SK-N-SH treated with all-trans-retinoic acid at 6 μM for 48 hours (cell line): ENCODE data around the gene HOXB4.

Experiments
- ATAC-seq: fragments of 200-7000 bp; cut with Tn5 transposase; 3 replicates; pipeline ENCODE4 v1.9.1; 2020; ENCODE audit warnings: mild to moderate bottlenecking, moderate library complexity
- ARNTL ChIP-seq: fragments of 450-650 bp; formaldehyde crosslinking; IDR thresholded peaks from 2 replicates; pipeline ENCODE4 v1.5.0; 2020; ENCODE audit warnings: low read depth, mild to moderate bottlenecking, moderate library complexity, borderline replicate concordance
- BACH2 ChIP-seq: fragments of 250-450 bp; sonication (Bioruptor Pico); IDR thresholded peaks from 2 replicates; pipeline ENCODE4 v1.9.0; 2021; ENCODE audit warnings: mild to moderate bottlenecking, borderline replicate concordance
- CSDC2 ChIP-seq: fragments of 250-450 bp; sonication (Bioruptor Pico); IDR thresholded peaks from 2 replicates; pipeline ENCODE4 v1.5.0; 2020; ENCODE audit warnings: mild to moderate bottlenecking, moderate library complexity
- ESRRG ChIP-seq: fragments of 250-450 bp; sonication (Bioruptor Pico); IDR thresholded peaks from 2 replicates; pipeline ENCODE4 v1.6.1; 2021; ENCODE audit warnings: mild to moderate bottlenecking
- GLIS3 ChIP-seq: fragments of 250-450 bp; sonication (Bioruptor Pico); IDR thresholded peaks from 2 replicates; pipeline ENCODE4 v1.5.0; 2020; ENCODE audit warnings: mild to moderate bottlenecking, moderate library complexity
- OSR1 ChIP-seq: fragments of 250-450 bp; sonication (Bioruptor Pico); IDR thresholded peaks from 2 replicates; pipeline ENCODE4 v1.8.0; 2022; ENCODE audit warnings: moderate library complexity, mild to moderate bottlenecking, inconsistent platforms
- PPARA ChIP-seq: fragments of 250-450 bp; sonication (Bioruptor Pico); IDR thresholded peaks from 2 replicates; pipeline ENCODE4 v1.5.0; 2020; ENCODE audit warnings: mild to moderate bottlenecking, borderline replicate concordance
- RARB ChIP-seq: fragments of 250-450 bp; sonication (Bioruptor Pico); IDR thresholded peaks from 2 replicates; pipeline ENCODE4 v1.8.0; 2021; ENCODE audit warnings: mild to moderate bottlenecking, moderate library complexity
- TCF4 ChIP-seq: fragments of 250-450 bp; sonication (Bioruptor Pico); IDR thresholded peaks from 2 replicates; pipeline ENCODE4 v1.8.0; 2021; ENCODE audit warnings: mild to moderate bottlenecking, moderate library complexity, borderline replicate concordance
- TOX ChIP-seq: fragments of 250-450 bp; sonication (Bioruptor Pico); IDR thresholded peaks from 2 replicates; pipeline ENCODE4 v1.8.0; 2021; ENCODE audit warnings: mild to moderate bottlenecking, moderate library complexity, borderline replicate concordance
- ZC3H10 ChIP-seq: fragments of 250-450 bp; sonication (Bioruptor Pico); IDR thresholded peaks from 2 replicates; pipeline ENCODE4 v1.5.1; 2021; ENCODE audit warnings: mild to moderate bottlenecking, moderate library complexity
- ZFP3 ChIP-seq: fragments of 250-450 bp; sonication (Bioruptor Pico); IDR thresholded peaks from 2 replicates; pipeline ENCODE4 v1.5.0; 2020; ENCODE audit warnings: mild to moderate bottlenecking, moderate library complexity
- ZFP30 ChIP-seq: fragments of 450-650 bp; formaldehyde crosslinking; IDR thresholded peaks from 2 replicates; pipeline ENCODE4 v1.5.0; 2022; ENCODE audit warnings: mild to moderate bottlenecking, moderate library complexity
- ZNF565 ChIP-seq: fragments of 450-650 bp; formaldehyde crosslinking; conservative IDR thresholded peaks from 2 replicates; pipeline ENCODE4 v1.5.0; 2020; ENCODE audit warnings: low read depth, mild to moderate bottlenecking, moderate library complexity
- ZNF70 ChIP-seq: fragments of 450-650 bp; formaldehyde crosslinking; IDR thresholded peaks from 2 replicates; pipeline ENCODE4 v1.5.0; 2020; ENCODE audit warnings: mild to moderate bottlenecking, moderate library complexity
- ZNF8 ChIP-seq: fragments of 450-650 bp; formaldehyde crosslinking; IDR thresholded peaks from 2 replicates; pipeline ENCODE4 v1.5.0; 2020; ENCODE audit warnings: mild to moderate bottlenecking, moderate library complexity
- TF ChIP-seq, protein P1 (sequence below): fragments of 250-450 bp; sonication (Bioruptor Pico); IDR thresholded peaks from 2 replicates; pipeline ENCODE4 v1.5.1; 2021; ENCODE audit warnings: mild to moderate bottlenecking, moderate library complexity
- TF ChIP-seq, protein P2 (sequence below): fragments of 250-450 bp; sonication (Bioruptor Pico); IDR thresholded peaks from 2 replicates; pipeline ENCODE4 v1.8.0; 2020; ENCODE audit warnings: mild to moderate bottlenecking, moderate library complexity, borderline replicate concordance
- TF ChIP-seq, protein P3 (sequence below): fragments of 250-450 bp; sonication (Bioruptor Pico); IDR thresholded peaks from 2 replicates; pipeline ENCODE4 v1.5.0; 2020; ENCODE audit warnings: mild to moderate bottlenecking, moderate library complexity
- TF ChIP-seq, protein P4 (sequence below): fragments of 250-450 bp; sonication (Bioruptor Pico); IDR thresholded peaks from 2 replicates; pipeline ENCODE4 v1.8.0; 2021; ENCODE audit warnings: low read depth, mild to moderate bottlenecking, moderate library complexity, borderline replicate concordance
- TF ChIP-seq, protein P5 (sequence below): fragments of 250-450 bp; sonication (Bioruptor Pico); IDR thresholded peaks from 2 replicates; pipeline ENCODE4 v1.5.1; 2020; ENCODE audit warnings: low read depth, mild to moderate bottlenecking, moderate library complexity

HOXB4 gene

DNA sequence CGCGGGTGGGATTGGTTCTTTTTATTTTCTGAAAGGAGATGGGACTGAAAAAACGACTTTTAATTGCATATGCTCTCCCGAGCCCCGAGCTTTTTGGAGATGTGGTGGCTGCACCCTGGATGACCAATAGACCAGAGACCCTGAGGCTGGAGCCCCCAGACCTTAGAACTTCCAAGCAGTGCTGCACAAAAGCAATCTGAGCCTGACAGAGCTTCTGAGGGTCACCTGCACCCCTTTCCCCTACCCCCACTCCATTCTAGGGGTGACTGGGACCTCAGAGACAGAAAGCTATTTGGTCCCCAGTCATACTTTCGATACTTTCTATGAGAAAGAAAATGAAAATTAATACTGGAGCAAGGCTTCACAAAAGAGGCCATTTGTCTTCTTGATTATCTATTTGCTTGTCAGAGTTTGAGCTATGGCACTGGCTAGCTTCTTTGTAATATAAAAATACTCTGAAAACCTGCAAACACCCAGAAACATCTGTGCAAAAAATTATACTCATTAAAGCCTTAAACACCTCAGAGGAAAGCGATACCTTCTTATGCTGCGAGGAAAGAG lies 3.6 kb downstream of the HOXB4 start:
- no peak for TF ChIP-seq ESRRG (CRISPR knock-in tag)
- TF ChIP-seq, protein P1, sequence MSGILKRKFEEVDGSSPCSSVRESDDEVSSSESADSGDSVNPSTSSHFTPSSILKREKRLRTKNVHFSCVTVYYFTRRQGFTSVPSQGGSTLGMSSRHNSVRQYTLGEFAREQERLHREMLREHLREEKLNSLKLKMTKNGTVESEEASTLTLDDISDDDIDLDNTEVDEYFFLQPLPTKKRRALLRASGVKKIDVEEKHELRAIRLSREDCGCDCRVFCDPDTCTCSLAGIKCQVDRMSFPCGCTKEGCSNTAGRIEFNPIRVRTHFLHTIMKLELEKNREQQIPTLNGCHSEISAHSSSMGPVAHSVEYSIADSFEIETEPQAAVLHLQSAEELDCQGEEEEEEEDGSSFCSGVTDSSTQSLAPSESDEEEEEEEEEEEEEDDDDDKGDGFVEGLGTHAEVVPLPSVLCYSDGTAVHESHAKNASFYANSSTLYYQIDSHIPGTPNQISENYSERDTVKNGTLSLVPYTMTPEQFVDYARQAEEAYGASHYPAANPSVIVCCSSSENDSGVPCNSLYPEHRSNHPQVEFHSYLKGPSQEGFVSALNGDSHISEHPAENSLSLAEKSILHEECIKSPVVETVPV (CRISPR knock-in tag): no peak
- TF ChIP-seq, protein P2, sequence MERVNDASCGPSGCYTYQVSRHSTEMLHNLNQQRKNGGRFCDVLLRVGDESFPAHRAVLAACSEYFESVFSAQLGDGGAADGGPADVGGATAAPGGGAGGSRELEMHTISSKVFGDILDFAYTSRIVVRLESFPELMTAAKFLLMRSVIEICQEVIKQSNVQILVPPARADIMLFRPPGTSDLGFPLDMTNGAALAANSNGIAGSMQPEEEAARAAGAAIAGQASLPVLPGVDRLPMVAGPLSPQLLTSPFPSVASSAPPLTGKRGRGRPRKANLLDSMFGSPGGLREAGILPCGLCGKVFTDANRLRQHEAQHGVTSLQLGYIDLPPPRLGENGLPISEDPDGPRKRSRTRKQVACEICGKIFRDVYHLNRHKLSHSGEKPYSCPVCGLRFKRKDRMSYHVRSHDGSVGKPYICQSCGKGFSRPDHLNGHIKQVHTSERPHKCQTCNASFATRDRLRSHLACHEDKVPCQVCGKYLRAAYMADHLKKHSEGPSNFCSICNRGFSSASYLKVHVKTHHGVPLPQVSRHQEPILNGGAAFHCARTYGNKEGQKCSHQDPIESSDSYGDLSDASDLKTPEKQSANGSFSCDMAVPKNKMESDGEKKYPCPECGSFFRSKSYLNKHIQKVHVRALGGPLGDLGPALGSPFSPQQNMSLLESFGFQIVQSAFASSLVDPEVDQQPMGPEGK (CRISPR knock-in tag): no peak
- no peak for TF ChIP-seq PPARA (CRISPR knock-in tag)
- no peak for TF ChIP-seq ARNTL (CRISPR knock-in tag)
- TF ChIP-seq, protein P3, sequence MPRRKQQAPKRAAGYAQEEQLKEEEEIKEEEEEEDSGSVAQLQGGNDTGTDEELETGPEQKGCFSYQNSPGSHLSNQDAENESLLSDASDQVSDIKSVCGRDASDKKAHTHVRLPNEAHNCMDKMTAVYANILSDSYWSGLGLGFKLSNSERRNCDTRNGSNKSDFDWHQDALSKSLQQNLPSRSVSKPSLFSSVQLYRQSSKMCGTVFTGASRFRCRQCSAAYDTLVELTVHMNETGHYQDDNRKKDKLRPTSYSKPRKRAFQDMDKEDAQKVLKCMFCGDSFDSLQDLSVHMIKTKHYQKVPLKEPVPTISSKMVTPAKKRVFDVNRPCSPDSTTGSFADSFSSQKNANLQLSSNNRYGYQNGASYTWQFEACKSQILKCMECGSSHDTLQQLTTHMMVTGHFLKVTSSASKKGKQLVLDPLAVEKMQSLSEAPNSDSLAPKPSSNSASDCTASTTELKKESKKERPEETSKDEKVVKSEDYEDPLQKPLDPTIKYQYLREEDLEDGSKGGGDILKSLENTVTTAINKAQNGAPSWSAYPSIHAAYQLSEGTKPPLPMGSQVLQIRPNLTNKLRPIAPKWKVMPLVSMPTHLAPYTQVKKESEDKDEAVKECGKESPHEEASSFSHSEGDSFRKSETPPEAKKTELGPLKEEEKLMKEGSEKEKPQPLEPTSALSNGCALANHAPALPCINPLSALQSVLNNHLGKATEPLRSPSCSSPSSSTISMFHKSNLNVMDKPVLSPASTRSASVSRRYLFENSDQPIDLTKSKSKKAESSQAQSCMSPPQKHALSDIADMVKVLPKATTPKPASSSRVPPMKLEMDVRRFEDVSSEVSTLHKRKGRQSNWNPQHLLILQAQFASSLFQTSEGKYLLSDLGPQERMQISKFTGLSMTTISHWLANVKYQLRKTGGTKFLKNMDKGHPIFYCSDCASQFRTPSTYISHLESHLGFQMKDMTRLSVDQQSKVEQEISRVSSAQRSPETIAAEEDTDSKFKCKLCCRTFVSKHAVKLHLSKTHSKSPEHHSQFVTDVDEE: no peak
- TF ChIP-seq RARB (CRISPR knock-in tag): no peak
- no peak for TF ChIP-seq ZC3H10 (CRISPR knock-in tag)
- no peak for TF ChIP-seq ZNF70 (CRISPR knock-in tag)
- TF ChIP-seq OSR1 (CRISPR knock-in tag): no peak
- no peak for TF ChIP-seq TOX (CRISPR knock-in tag)
- no peak for TF ChIP-seq ZNF8 (CRISPR knock-in tag)
- TF ChIP-seq, protein P4, sequence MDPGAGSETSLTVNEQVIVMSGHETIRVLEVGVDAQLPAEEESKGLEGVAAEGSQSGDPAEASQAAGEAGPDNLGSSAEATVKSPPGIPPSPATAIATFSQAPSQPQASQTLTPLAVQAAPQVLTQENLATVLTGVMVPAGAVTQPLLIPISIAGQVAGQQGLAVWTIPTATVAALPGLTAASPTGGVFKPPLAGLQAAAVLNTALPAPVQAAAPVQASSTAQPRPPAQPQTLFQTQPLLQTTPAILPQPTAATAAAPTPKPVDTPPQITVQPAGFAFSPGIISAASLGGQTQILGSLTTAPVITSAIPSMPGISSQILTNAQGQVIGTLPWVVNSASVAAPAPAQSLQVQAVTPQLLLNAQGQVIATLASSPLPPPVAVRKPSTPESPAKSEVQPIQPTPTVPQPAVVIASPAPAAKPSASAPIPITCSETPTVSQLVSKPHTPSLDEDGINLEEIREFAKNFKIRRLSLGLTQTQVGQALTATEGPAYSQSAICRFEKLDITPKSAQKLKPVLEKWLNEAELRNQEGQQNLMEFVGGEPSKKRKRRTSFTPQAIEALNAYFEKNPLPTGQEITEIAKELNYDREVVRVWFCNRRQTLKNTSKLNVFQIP (CRISPR knock-in tag): no peak
- TF ChIP-seq ZFP3 (CRISPR knock-in tag): no peak
- no peak for TF ChIP-seq CSDC2
- TF ChIP-seq GLIS3 (CRISPR knock-in tag): no peak
- TF ChIP-seq ZNF565 (CRISPR knock-in tag): no peak
- no peak for ATAC-seq

DNA sequence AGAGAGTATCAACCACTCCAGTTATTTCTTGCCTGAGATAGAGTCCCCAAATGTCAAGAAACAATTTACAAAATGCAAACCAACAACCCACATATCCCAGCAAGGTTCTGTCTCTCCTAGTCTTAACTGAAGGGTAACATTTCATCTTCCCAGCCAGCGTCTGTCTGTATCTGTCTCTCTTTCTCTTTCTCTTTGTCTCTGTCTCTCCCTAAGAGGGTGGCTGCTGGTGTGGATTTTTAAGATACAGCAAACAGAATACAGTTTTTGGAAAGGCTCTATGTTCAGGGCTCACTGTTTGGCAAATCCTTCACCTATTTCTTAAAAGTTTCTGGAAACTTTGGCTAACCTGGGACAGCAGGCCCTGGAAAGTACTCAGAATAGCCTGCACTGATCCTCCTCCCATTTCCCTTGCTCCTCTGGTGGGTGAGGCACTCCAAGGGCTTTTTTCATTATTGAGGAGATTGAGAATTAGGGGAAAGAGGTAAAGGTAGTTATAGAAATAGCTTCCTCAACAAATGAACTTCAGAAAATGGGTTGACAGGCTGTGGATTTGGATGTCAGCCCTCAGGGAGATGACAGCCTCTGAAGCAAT lies 6.2 kb downstream of the HOXB4 start:
- TF ChIP-seq OSR1 (CRISPR knock-in tag) (no peak), TOX (CRISPR knock-in tag) (no peak), RARB (CRISPR knock-in tag) (no peak), ZC3H10 (CRISPR knock-in tag) (no peak), TCF4 (no peak), ZNF565 (CRISPR knock-in tag) (no peak), ZNF70 (CRISPR knock-in tag) (no peak), ZNF8 (CRISPR knock-in tag) (no peak), CSDC2 (no peak), PPARA (CRISPR knock-in tag) (no peak), ARNTL (CRISPR knock-in tag) (no peak), BACH2 (CRISPR knock-in tag) (no peak), ZFP3 (CRISPR knock-in tag) (no peak), ZFP30 (no peak)
- TF ChIP-seq, protein P4 (CRISPR knock-in tag): no peak
- TF ChIP-seq, protein P3: no peak
- TF ChIP-seq, protein P5, sequence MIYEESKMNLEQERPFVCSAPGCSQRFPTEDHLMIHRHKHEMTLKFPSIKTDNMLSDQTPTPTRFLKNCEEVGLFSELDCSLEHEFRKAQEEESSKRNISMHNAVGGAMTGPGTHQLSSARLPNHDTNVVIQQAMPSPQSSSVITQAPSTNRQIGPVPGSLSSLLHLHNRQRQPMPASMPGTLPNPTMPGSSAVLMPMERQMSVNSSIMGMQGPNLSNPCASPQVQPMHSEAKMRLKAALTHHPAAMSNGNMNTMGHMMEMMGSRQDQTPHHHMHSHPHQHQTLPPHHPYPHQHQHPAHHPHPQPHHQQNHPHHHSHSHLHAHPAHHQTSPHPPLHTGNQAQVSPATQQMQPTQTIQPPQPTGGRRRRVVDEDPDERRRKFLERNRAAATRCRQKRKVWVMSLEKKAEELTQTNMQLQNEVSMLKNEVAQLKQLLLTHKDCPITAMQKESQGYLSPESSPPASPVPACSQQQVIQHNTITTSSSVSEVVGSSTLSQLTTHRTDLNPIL (CRISPR knock-in tag): no peak
- TF ChIP-seq, protein P2 (CRISPR knock-in tag): no peak
- no peak for ATAC-seq
